ENCODE results near the gene CD300LG. TPM values are rescaled to one million over a fixed set of nuclear protein-coding genes. Genes with fewer than 3 reads are reported as not detected.

Gene CD300LG
- total and polyA plus RNA-seq, 2 experiments from 2014 or later: not detected

DNA sequence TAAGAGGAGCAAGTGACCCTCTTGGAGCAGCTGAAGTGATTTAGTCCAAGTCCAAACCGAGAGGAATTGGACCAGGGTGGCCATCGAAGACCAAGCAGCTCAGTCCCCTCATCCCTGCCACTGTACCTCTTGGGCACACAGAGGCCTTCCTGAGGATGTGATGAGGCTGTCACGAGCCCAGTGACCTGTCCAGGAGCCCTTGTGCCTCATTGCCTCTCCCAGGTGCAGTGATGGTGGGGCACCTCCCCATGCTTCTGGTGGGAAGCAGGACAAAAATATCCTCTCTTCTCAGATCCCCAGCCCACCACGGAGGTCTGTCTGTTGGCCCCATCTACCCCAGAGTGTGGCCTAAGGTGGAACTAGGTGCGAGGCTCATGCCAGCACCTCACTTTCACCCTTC lies 2.7 kb upstream of the CD300LG start (continued):
- no peak for TF ChIP-seq EZH2 (IDR thresholded peaks at IDR 0.05; ENCODE audit: low read depth, unreplicated experiment)
- TF ChIP-seq EZH2phosphoT487 (IDR thresholded peaks at IDR 0.05; ENCODE audit: unreplicated experiment): no peak
- TF ChIP-seq, protein P1, sequence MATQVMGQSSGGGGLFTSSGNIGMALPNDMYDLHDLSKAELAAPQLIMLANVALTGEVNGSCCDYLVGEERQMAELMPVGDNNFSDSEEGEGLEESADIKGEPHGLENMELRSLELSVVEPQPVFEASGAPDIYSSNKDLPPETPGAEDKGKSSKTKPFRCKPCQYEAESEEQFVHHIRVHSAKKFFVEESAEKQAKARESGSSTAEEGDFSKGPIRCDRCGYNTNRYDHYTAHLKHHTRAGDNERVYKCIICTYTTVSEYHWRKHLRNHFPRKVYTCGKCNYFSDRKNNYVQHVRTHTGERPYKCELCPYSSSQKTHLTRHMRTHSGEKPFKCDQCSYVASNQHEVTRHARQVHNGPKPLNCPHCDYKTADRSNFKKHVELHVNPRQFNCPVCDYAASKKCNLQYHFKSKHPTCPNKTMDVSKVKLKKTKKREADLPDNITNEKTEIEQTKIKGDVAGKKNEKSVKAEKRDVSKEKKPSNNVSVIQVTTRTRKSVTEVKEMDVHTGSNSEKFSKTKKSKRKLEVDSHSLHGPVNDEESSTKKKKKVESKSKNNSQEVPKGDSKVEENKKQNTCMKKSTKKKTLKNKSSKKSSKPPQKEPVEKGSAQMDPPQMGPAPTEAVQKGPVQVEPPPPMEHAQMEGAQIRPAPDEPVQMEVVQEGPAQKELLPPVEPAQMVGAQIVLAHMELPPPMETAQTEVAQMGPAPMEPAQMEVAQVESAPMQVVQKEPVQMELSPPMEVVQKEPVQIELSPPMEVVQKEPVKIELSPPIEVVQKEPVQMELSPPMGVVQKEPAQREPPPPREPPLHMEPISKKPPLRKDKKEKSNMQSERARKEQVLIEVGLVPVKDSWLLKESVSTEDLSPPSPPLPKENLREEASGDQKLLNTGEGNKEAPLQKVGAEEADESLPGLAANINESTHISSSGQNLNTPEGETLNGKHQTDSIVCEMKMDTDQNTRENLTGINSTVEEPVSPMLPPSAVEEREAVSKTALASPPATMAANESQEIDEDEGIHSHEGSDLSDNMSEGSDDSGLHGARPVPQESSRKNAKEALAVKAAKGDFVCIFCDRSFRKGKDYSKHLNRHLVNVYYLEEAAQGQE (IDR thresholded peaks at IDR 0.05; ENCODE audit: unreplicated experiment): no peak
- no peak for TF ChIP-seq ZNF331 (CRISPR knock-in tag; IDR thresholded peaks at IDR 0.05; ENCODE audit: low read depth)
- TF ChIP-seq CREB1 (CRISPR knock-in tag; IDR thresholded peaks at IDR 0.05; ENCODE audit: low read depth): no peak
- no peak for TF ChIP-seq POLR2AphosphoS5 (IDR thresholded peaks at IDR 0.05; ENCODE audit: low read depth)

DNA sequence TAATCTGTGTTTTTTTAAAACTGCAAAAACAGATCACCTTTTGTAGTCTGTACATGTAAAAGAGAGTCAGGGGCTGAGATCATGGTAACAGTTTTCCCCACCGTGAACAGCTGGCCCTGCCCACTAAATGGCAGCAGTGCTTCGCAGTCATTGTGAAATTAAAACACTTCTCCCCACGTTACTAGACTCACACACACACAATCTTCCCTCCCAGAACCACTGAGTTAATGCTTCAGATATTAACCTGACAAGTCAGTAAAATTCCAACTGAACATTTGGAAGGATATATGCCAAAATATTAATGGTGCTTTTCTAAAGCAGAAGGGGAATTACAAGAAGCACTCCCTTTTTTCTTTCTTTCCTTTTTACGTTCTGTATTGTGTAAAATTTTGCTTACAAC lies 1.2 kb upstream of the CD300LG start:
- no peak for ATAC-seq
- H3K9me3 Mint-ChIP-seq: no peaks in the 10 kb centered on the region
- Histone ChIP-seq H3F3A (replicated peaks; ENCODE audit: low read depth) (no peaks in the 10 kb centered on the region), H3K27ac (ENCODE audit: low read depth) (no peak overlapping the region), H3K36me3 (ENCODE audit: insufficient read depth) (no peaks in the 10 kb centered on the region), H3K4me1 (ENCODE audit: insufficient read depth) (peaks cover 11% of the 10 kb centered on the region; the same call in 1 of the 2 replicates), H2AFZ (no peak overlapping the region), H3K4me2 (no peak overlapping the region), H3K9me2 (ENCODE audit: insufficient read depth) (no peaks in the 10 kb centered on the region), H4K20me1 (replicated peaks; ENCODE audit: insufficient read depth) (no peaks in the 10 kb centered on the region), H3K27me3 (ENCODE audit: insufficient read depth) (peaks cover 10% of the 10 kb centered on the region; the same call in 1 of the 2 replicates), H3K79me2 (replicated peaks; ENCODE audit: insufficient read depth) (no peaks in the 10 kb centered on the region), H3K4me3 (no peak overlapping the region)
- H3K27me3 Mint-ChIP-seq (ENCODE audit: insufficient read depth, low read depth, poor library complexity): peaks cover 3% of the 10 kb centered on the region
- H3K36me3 Mint-ChIP-seq (ENCODE audit: low read depth): no peaks in the 10 kb centered on the region
- no peak overlapping the region for H3K27ac Mint-ChIP-seq
- DNase-seq (ENCODE audit: low spot score): no peak
- H3K4me1 Mint-ChIP-seq: peaks cover 18% of the 10 kb centered on the region
- no peak overlapping the region for H3K4me3 Mint-ChIP-seq
- TF ChIP-seq ZNF114 (CRISPR knock-in tag; IDR thresholded peaks at IDR 0.05): no peak
- no peak for TF ChIP-seq JUNB (IDR thresholded peaks at IDR 0.05; ENCODE audit: unreplicated experiment)
- TF ChIP-seq, protein P2, sequence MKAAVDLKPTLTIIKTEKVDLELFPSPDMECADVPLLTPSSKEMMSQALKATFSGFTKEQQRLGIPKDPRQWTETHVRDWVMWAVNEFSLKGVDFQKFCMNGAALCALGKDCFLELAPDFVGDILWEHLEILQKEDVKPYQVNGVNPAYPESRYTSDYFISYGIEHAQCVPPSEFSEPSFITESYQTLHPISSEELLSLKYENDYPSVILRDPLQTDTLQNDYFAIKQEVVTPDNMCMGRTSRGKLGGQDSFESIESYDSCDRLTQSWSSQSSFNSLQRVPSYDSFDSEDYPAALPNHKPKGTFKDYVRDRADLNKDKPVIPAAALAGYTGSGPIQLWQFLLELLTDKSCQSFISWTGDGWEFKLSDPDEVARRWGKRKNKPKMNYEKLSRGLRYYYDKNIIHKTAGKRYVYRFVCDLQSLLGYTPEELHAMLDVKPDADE (IDR thresholded peaks at IDR 0.05): no peak
- TF ChIP-seq EZH2phosphoT487 (IDR thresholded peaks at IDR 0.05; ENCODE audit: unreplicated experiment): no peak
- TF ChIP-seq ZNF331 (CRISPR knock-in tag; IDR thresholded peaks at IDR 0.05; ENCODE audit: low read depth): no peak
- TF ChIP-seq, protein P1 (IDR thresholded peaks at IDR 0.05; ENCODE audit: unreplicated experiment): no peak
- TF ChIP-seq, protein P3, sequence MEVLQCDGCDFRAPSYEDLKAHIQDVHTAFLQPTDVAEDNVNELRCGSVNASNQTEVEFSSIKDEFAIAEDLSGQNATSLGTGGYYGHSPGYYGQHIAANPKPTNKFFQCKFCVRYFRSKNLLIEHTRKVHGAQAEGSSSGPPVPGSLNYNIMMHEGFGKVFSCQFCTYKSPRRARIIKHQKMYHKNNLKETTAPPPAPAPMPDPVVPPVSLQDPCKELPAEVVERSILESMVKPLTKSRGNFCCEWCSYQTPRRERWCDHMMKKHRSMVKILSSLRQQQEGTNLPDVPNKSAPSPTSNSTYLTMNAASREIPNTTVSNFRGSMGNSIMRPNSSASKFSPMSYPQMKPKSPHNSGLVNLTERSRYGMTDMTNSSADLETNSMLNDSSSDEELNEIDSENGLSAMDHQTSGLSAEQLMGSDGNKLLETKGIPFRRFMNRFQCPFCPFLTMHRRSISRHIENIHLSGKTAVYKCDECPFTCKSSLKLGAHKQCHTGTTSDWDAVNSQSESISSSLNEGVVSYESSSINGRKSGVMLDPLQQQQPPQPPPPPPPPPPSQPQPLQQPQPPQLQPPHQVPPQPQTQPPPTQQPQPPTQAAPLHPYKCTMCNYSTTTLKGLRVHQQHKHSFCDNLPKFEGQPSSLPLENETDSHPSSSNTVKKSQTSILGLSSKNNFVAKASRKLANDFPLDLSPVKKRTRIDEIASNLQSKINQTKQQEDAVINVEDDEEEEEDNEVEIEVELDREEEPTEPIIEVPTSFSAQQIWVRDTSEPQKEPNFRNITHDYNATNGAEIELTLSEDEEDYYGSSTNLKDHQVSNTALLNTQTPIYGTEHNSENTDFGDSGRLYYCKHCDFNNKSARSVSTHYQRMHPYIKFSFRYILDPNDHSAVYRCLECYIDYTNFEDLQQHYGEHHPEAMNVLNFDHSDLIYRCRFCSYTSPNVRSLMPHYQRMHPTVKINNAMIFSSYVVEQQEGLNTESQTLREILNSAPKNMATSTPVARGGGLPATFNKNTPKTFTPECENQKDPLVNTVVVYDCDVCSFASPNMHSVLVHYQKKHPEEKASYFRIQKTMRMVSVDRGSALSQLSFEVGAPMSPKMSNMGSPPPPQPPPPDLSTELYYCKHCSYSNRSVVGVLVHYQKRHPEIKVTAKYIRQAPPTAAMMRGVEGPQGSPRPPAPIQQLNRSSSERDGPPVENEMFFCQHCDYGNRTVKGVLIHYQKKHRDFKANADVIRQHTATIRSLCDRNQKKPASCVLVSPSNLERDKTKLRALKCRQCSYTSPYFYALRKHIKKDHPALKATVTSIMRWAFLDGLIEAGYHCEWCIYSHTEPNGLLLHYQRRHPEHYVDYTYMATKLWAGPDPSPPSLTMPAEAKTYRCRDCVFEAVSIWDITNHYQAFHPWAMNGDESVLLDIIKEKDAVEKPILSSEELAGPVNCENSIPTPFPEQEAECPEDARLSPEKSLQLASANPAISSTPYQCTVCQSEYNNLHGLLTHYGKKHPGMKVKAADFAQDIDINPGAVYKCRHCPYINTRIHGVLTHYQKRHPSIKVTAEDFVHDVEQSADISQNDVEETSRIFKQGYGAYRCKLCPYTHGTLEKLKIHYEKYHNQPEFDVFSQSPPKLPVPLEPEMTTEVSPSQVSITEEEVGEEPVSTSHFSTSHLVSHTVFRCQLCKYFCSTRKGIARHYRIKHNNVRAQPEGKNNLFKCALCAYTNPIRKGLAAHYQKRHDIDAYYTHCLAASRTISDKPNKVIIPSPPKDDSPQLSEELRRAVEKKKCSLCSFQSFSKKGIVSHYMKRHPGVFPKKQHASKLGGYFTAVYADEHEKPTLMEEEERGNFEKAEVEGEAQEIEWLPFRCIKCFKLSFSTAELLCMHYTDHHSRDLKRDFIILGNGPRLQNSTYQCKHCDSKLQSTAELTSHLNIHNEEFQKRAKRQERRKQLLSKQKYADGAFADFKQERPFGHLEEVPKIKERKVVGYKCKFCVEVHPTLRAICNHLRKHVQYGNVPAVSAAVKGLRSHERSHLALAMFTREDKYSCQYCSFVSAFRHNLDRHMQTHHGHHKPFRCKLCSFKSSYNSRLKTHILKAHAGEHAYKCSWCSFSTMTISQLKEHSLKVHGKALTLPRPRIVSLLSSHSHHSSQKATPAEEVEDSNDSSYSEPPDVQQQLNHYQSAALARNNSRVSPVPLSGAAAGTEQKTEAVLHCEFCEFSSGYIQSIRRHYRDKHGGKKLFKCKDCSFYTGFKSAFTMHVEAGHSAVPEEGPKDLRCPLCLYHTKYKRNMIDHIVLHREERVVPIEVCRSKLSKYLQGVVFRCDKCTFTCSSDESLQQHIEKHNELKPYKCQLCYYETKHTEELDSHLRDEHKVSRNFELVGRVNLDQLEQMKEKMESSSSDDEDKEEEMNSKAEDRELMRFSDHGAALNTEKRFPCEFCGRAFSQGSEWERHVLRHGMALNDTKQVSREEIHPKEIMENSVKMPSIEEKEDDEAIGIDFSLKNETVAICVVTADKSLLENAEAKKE (CRISPR knock-in tag; IDR thresholded peaks at IDR 0.05): no peak
- TF ChIP-seq POLR2AphosphoS5 (IDR thresholded peaks at IDR 0.05; ENCODE audit: low read depth): no peak
- no peak for TF ChIP-seq CREB1 (CRISPR knock-in tag; IDR thresholded peaks at IDR 0.05; ENCODE audit: low read depth)

Data from GM23338 (cell line).